ENCODE data around the gene KCTD10. TPM values are rescaled to one million over a fixed set of nuclear protein-coding genes. Genes with fewer than 3 reads are reported as not detected.
A peak's percentile ranks its signal among the peaks of the same experiment; 100 is the strongest.

The KCTD10 gene
- total RNA-seq, 1 experiment from 2014 or later = 54.5 TPM

GRCh38 chr12:109510196-109510595, 33.1 kb upstream of the KCTD10 start:
- H3K4me1 ChIP-seq (ENCODE audit: insufficient read depth, low read length, poor library complexity, severe bottlenecking) = no peaks in the 10 kb centered on the region
- TF ChIP-seq EZH2 (IDR thresholded peaks at IDR 0.05; ENCODE audit: borderline replicate concordance, low read depth, low read length, poor library complexity, severe bottlenecking) = no peak
- no peak for TF ChIP-seq CTCF (conservative IDR thresholded peaks at IDR 0.05; ENCODE audit: low read depth, low read length)
- DNase-seq (ENCODE audit: low spot score) = no peak
- no peak overlapping the region for H3K27ac ChIP-seq (ENCODE audit: low read depth, low read length, poor library complexity, severe bottlenecking)
- H3K9me3 ChIP-seq (ENCODE audit: low read depth, low read length, poor library complexity, severe bottlenecking) = no peaks in the 10 kb centered on the region
- BruUV-seq (replicated peaks) = no TSS peak
- intact Hi-C loops (cut with micrococcal nuclease; ENCODE audit: unreplicated experiment) = no loop called here
- ChIA-PET CTCF (interaction anchor here (1.1 kb wide), 1 partner anchor 82 kb away, joined by 4 read pairs; no protein-coding TSS in a partner anchor), POLR2A (ENCODE audit: low non-redundant PET) (interaction anchor here (0.7 kb wide), 1 partner anchor 43 kb away, joined by 3 read pairs; no protein-coding TSS in a partner anchor)
- no peak overlapping the region for H3K4me3 ChIP-seq (ENCODE audit: low read depth, low read length, poor library complexity, severe bottlenecking)
- peaks cover 3% of the 10 kb centered on the region for H3K36me3 ChIP-seq (ENCODE audit: insufficient read depth, low read length, poor library complexity, severe bottlenecking)
- no peaks in the 10 kb centered on the region for H3K27me3 ChIP-seq (replicated peaks; ENCODE audit: insufficient read depth, low read depth, low read length, poor library complexity)

- BruUV-seq (replicated peaks) = no TSS peak
- Histone ChIP-seq H3K27me3 (replicated peaks; ENCODE audit: insufficient read depth, low read depth, low read length, poor library complexity) (no peaks in the 10 kb centered on the region), H3K36me3 (ENCODE audit: insufficient read depth, low read length, poor library complexity, severe bottlenecking) (peaks cover 3% of the 10 kb centered on the region), H3K27ac (ENCODE audit: low read depth, low read length, poor library complexity, severe bottlenecking) (no peak overlapping the region), H3K4me3 (ENCODE audit: low read depth, low read length, poor library complexity, severe bottlenecking) (no peak overlapping the region), H3K9me3 (ENCODE audit: low read depth, low read length, poor library complexity, severe bottlenecking) (no peaks in the 10 kb centered on the region), H3K4me1 (ENCODE audit: insufficient read depth, low read length, poor library complexity, severe bottlenecking) (no peaks in the 10 kb centered on the region)
- intact Hi-C loops (cut with micrococcal nuclease; ENCODE audit: unreplicated experiment) = no loop called here
- CTCF ChIA-PET = no interaction called here
- POLR2A ChIA-PET (ENCODE audit: low non-redundant PET) = no interaction called here
- TF ChIP-seq CTCF (conservative IDR thresholded peaks at IDR 0.05; ENCODE audit: low read depth, low read length) = no peak
- TF ChIP-seq EZH2 (IDR thresholded peaks at IDR 0.05; ENCODE audit: borderline replicate concordance, low read depth, low read length, poor library complexity, severe bottlenecking) = no peak
- DNase-seq (ENCODE audit: low spot score) = peak; percentile 35
Observed at GRCh38 chr12:109504068-109504467, 27.0 kb upstream of the KCTD10 start.

GRCh38 chr12:109503611-109504010, 26.5 kb upstream of the KCTD10 start:
- Histone ChIP-seq H3K27ac (ENCODE audit: low read depth, low read length, poor library complexity, severe bottlenecking) (no peak overlapping the region), H3K4me3 (ENCODE audit: low read depth, low read length, poor library complexity, severe bottlenecking) (no peak overlapping the region), H3K9me3 (ENCODE audit: low read depth, low read length, poor library complexity, severe bottlenecking) (no peaks in the 10 kb centered on the region), H3K27me3 (replicated peaks; ENCODE audit: insufficient read depth, low read depth, low read length, poor library complexity) (no peaks in the 10 kb centered on the region), H3K36me3 (ENCODE audit: insufficient read depth, low read length, poor library complexity, severe bottlenecking) (peaks cover 3% of the 10 kb centered on the region), H3K4me1 (ENCODE audit: insufficient read depth, low read length, poor library complexity, severe bottlenecking) (no peaks in the 10 kb centered on the region)
- POLR2A ChIA-PET (ENCODE audit: low non-redundant PET) = no interaction called here
- DNase-seq (ENCODE audit: low spot score) = no peak
- CTCF ChIA-PET = no interaction called here
- intact Hi-C loops (cut with micrococcal nuclease; ENCODE audit: unreplicated experiment) = no loop called here
- TF ChIP-seq CTCF (conservative IDR thresholded peaks at IDR 0.05; ENCODE audit: low read depth, low read length) (no peak), EZH2 (IDR thresholded peaks at IDR 0.05; ENCODE audit: borderline replicate concordance, low read depth, low read length, poor library complexity, severe bottlenecking) (no peak)
- no TSS peak for BruUV-seq (replicated peaks)

All from A673 (cell line).